ENCODE results near the gene MAP1S. TPM values are rescaled to one million over a fixed set of nuclear protein-coding genes. Genes with fewer than 3 reads are reported as not detected.
A peak's percentile ranks its signal among the peaks of the same experiment; 100 is the strongest.

The MAP1S gene
- polyA plus RNA-seq, 12 donors, result 16.7 to 70.3 (median 28.2) TPM; not detected in 1

DNA sequence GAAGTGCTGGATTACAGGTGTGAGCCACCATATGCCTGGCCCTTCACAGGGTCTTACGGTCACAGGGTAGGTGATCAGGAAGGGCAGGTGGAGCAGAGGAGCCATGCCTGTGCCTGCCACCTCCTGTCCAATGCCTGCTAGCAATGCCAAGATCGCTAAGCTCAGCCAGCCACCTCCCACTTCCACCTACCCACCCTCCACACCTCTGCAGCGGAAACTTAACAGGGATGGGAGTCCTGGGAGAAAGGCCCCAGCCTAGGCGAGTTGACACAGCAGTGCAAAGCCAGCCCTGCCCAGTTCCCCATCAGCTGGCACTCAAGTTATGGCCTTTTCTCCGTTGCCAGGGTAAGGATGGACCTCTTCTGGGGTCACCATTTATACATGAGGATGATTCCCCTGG lies 16.1 kb downstream of the MAP1S start:
- DNase-seq, result no peak

DNA sequence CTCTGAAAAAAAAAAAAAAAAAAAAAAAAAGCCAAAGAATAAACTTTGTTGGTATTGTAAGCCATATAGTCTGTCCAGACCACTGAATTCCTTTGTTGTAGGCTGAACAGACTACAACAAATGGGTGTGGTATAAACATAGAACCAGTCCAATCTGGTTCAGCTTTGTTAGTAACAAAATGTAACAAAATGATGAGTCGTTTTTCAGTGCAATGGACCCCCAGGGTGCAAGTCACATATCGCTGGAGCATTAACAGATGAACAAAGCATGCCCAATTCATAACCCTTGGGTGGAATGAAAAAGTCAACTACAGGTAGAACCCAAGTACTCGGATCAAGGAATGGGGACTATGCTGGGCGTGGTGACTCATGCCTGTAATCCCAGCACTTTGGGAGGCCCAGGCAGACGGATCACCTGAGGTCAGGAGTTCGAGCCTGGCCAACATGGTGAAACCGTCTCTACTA lies 18.4 kb downstream of the MAP1S start:
- no peak for DNase-seq

DNA sequence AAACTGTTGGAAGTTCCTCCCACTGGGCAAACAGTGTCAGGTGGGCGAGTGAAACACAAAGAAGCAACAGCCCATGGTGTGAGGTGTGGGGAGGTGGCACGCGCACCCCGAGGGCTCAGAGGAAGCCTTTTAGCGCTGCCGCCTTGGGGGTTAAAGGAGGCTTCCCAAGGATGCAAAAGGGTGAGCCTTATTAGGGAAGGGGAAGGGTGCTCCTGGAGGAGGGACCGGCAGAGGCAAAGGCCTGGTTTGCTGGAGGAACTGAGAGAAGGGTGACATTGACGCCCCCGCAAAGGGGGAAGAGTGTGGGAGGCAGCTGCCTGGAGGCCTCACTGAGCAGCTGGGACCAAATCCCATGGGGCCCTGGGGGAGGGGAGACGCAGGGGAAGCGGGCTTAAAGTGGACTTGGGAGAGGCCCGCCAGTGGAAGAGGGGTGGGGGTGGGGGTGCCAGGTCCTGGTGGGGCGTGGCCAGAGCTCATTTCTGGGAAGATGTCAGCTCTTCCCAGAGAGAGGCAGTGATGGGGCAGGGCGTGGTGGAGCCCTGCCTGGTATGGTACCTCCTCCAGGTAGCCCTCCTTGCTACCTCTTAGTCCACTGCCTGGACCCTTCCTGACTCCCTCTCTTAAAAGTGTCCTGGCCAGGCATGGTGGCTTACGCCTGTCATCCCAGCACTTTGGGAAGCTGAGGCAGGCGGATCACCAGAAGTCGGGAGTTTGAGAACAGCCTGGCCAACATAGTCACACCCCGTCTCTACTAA lies 20.0 kb downstream of the MAP1S start:
- DNase-seq, result no peak

DNA sequence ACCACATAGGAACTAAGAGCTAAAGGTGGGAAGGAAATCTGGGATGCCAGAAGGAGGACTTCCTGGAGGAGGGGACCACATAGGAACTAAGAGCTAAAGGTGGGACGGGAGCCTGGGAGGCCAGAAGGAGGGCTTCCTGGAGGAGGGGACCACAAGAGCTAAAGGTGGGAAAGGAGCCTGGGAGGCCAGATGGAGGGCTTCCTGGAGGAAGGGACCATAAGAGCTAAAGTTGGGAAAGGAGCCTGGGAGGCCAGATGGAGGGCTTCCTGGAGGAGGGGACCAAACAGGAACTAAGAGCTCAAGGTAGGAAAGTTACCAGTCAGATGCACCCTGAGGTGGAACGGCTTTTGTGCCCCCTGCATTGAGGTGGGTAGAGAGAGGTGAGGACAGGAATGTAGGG lies 22.2 kb downstream of the MAP1S start:
- DNase-seq, result no peak

DNA sequence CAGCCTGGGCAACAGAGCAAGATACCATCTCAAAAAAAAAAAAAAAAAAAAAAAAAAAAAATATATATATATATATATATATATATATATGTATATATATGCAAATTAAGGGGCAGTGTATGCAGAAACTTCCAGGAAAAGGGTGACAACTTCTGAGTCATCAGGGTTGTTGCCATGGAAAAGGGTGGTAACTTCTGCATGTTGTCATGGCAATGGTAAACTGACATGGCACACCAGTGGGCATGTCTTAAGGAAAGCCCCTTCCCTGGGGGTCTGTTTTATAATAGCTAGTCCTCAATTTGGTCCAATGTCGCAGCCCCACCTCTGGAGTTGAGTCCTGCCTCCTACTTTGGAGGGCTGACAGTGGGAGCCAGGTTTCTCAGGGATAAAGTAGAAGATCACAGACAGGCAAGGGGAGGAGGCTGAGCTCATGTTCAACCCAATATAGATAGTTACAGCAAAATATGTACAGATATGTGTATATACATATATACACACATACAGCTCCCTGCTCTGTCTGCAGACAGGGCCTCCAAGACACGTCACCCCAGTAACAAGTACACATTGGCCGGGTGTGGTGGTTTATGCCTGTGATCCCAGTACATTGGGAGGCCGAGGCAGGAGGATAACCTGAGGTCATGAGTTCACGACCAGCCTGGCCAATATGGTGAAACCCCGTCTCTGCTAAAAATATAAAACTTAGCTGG lies 24.7 kb downstream of the MAP1S start:
- no peak for DNase-seq

DNA sequence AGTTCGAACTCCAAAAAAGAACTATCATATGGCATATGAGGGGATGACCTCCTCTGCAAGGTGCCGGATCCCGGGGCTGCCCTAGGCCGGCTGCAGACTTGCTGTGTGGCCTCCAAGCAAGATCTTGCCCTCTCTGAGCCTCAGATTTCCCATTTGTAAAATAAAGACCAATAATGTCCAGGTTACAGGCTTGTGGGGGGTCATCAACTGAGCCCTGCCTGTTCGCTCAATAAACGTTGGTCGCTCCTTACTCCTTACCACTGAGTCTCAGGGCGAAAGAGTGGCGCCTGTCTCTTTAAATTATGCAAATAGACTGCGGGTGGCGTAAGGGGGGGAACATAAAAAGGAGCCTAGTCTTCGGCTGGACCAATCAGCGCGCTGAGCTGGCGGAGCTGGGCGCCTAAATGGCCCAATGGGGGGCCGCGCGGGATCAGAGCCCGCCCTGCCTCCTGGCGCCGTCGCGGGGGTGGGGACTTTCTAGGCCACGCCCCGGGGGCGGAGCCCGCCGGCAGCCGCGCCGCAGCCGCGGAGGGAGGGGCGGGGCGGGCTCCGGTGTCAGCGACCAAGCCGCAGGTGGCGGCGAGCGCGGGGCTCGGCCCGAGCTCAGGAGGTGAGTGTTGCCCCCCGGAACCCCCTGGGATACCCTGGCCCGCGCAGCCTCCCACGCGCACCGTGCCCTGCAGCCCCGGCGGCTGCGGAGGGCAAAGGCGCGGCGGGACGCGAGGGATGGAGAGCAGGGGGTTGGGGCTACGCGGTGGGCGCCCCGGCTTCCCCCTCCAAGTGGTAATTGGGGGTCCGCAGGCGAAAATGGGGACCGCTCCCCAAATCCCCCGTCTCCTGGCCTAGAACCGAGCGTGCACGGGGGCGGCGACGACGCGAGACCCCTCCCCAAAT lies 28.2 kb downstream of the MAP1S start:
- peak; percentile 85 for DNase-seq

DNA sequence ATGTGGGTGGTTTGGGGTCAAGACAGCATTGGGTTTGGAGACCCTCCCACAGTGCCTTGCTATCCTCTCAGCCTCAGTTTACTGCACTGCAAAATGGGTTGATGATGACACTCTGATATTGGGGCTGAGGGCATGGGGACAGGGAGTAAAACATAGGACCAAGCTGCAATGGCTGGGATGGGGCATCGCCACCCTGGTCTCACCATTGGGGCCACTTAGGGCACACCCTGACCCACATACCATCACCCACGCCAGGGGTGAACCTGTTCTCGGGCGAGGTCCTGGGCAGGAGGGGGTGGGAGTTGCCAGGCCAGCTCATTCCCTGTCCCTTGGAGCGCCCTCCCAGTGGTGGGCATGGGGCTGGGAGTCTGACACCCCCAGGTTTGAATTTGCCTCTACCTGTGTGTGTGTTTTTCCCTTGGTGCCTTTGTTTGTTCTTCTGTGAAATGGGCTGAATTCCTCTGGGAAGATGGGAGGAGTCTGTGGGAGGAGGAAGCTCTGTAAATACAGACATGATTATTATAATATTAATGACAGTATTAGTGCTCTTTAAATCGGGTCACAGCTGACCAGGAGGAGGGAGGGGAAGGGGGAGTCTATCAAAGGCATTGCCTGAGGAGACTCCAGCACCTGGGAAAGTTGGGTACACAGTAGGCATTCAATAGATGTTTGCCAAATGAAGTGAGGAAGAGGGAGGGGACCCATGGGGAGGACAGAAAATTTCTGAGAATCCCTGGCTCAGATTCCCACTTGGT lies 29.8 kb downstream of the MAP1S start:
- DNase-seq, result no peak

DNA sequence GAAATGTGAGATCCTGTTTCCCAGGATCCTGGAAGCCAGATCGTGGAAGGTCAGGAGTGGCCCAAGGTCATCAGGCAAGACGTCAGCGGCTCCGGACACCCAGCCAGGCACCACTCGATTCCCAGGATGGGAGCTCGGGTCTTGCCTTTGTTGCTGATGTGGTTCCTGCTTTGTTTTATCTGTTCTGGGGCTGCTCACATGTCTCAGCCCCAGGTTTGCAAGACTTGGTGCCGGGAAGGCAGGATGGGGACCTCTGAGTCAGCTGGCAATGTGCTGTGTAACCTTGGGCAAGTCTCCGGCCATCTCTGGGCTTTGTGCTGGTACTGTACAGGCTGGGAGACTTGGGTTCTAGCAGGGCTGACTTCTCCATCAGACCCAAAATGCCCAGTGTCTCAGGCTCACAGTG lies 30.6 kb downstream of the MAP1S start:
- DNase-seq, result no peak

DNA sequence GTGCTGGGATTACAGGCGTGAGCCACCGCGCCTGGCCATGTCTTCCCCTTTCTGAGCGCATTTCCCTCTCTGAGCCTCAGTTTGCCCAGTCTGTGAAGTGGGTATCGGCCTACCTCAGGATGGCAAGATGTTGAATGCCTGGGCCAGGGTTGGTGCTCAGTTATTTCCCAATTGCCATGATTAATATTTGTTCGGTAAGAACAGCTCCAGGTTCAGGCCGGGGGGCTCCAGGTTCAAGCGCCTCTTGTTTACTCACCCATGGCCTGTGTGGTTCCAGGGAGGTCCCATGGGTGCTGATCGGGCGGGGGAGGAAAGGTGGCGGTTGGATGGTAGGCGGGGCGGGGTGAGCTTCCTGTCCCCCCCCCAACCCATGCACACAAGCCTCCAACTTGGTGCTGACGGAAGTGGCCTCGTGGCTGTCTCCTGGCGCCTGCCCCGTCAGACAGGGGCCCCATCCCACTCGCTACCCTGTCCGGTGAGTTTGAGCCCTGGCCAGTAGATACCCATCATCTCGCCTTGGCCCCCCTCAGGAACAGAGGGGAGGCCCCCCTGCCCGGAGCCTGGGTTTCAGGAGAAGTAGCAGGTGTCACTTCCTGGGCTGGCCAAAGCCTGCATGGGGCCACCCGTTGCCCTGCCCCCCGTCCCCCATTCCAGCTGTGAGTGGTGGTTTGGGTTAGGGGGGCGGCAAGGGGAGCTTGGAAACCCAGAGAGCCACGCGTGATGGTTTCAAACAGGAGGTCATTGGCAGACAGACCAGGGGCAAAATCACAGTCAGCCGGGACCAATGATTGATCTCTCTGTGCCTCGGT lies 32.0 kb downstream of the MAP1S start, which contains the start of gene FCHO1:
Gene FCHO1, plus strand, starts transcription at position 375 of the 809 bp plus-strand sequence. CDS start 3,688 bp downstream, outside the sequence.
- DNase-seq, result no peak

DNA sequence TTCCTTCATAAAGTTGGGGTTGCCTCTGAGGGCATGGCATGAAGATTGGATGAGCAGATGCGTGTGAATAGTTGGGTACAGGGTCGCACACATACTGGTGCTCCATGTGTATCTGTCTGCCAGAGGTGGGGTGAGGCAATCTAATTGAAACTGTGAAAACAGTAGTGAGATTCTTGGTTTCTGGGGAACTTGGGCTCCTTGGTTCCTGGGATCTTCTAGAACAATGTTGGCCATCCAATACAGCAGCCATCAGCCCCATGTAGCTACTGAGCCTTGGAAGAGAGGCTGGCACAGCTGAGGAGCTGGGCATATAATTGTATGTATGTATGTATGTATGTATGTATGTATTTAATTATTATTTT lies 32.6 kb downstream of the MAP1S start:
- no peak for DNase-seq

DNA sequence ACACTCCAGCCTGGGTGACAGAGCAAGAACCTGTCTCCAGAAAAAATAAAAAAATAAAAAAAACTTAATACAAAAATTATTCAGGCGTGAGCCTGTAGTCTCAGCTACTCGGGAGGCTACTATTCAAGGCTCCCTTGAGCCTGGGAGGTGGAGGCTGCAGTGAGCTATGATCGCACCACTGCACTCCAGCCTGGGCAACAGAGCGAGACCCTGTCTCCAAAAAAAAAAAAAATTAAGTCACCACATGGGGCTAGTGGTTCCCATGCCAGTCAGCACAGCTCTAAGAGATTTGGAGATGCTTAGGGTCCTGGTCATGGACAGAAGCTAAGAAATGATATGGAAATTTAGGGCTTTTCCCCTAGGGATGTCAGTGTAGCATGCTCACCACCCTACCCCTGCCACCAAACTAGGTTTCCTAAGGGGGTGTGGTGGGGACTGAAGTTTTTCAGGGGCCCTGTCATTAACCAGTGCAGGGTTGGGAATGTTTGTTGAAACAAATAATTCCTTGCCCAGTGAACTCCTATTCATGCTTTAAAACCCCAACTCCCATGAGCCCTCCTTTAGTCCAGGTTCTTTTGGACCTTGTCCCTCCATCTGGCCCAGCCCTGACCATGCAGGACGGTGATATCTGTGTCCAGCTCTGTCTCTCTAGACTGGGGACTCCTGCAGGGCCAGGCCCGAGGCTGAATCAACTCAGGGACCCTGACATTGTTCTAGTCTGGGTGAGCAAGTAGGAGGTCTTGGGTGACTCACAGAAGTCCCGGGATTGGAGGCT lies 33.8 kb downstream of the MAP1S start:
- DNase-seq, result no peak

DNA sequence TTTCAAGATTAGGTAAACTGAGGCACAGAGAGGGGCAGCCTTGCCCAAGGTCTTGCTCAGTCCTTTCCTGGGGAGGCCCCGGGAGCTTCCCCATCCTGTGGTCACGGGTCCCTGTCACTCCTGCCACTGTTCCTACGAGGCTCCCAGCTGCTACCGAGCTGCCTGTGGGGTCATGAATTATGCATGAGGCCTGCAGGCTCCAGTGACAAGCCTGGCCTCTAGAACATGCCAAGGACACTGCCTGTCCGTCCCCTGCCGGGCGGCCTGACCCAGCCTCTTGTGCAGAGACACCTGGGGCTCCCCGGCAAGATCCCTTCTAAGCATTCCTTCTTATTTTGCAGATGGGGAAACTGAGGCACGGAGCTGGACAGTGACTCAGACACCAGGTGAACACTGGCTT lies 34.7 kb downstream of the MAP1S start:
- no peak for DNase-seq

DNA sequence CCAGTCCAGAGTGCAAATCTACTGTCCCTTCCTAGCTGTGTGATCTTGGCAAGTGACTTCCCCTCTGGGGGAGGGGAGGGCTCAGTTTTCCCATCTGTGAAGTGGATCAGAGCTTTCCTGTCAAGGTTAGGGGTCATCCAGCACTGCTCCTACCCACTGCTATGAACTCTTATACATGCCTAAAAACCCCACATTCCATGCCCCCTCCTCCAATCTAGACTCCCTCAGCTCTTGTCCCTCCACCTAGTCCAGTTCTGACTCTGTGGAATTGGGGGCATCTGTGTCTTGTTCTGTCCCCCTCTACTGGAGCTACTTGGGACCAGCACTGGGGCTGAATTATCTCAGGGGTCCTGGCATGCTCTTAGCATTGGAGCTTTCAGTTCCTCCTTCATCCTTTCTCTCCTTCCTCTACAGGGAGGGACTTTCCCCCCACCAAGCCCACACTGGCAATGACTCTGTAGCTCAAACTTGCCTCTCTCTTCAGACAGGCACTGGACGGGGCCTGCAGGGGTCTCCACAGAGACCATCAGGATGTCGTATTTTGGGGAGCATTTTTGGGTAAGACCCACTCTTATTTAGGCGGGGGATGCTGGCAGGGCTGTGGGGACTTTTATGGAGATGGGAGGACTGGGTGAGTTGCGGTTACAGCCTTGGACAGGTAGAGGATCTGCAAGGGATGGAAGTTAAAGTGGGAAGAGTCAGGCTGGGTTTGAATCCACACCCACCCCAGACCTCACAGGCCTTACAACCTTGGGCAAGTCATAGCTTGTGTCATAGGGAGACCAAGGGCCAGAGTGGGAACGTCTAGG lies 35.6 kb downstream of the MAP1S start:
- no peak for DNase-seq

DNA sequence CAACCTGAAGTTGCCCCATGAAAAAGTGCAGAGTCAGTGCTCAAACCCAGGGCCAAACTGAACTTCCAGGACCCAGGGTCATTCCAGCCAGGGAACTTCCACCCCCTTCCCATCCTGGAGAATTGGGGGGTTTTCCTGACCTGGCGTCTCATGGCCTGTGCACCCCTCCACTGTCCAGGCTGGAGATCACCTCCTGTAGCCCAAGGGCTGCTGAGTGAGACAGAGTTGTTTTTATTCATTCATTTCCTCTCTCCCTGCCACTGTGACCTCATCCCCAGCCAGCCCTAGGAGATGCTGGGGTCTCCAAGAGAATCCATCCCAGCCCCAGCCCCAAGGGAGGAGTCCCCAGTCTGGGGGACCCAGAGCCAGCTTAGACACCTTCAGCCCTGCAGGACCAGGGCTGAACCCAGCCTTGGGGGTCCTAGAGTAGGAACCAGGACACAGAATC lies 36.2 kb downstream of the MAP1S start:
- no peak for DNase-seq

DNA sequence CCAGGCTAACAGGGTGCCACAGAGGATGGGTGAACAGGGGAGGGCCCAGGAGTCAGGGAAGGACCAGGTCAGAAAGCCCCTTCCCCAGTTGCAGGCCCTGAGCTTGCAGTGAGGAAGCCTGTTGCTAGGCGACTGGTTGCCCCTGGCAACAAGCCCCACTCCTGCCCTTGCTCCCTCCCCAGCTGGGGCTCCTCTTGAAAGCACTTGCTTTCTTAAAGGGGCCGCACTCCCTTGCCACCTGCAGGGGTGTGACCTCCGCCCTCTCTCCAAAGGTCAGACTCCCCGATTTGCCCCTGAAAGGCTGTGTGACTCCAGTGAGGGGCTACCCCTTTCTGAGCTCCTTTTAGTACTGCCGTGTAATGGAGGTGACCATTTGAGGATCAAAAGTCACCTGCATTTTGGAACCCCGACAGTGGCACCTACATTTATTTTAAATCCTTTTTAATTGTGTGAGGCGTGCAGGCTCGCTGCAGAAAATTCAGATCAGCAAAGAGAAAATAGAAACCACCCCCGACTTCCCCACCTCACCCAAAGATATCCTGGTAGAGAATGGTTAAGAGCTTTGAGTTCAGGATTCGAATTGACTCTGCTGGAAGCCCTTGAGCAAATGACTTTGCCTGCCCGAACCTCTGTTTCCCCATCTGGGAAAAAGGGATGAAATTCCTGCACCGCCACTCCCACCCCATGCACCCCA lies 36.8 kb downstream of the MAP1S start:
- DNase-seq, result no peak

DNA sequence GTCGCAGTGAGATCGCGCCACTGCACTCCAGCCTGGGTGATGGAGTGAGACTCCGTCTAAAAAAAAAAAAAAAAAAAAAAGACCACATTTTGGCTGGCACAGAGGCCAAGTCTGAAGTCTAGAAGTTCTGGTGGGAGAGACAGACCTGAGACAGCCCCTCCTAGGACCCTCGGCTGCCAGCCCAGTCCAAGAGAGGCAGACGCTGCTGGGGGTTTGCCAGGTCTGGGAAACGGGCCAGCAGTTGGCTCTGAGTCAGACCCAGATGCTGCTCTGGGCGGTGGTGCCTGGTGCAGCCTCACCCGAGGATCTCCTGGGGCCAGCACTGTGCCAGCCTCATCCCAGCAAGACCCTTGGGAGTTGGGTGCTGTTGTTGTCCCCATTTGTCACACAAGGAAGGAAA lies 37.8 kb downstream of the MAP1S start:
- no peak for DNase-seq

DNA sequence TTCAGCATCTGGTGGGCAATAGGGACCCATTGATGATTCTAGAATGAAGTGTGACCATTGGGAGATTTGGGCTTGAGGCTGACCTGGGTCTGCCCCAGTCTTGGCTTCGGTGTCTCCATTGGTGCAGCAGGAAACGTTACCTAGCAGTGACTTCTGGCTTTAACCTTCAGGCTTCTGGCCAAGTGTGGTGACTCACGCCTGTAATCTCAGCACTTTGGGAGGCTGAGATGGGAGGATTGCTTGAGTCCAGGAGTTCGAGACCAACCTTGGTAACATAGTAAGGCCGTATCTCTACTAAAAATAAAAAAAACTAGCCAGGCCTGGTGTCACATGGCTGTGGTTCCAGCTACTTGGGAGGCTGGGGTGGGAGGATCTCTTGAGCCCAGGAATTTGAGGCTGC lies 39.2 kb downstream of the MAP1S start:
- no peak for DNase-seq

DNA sequence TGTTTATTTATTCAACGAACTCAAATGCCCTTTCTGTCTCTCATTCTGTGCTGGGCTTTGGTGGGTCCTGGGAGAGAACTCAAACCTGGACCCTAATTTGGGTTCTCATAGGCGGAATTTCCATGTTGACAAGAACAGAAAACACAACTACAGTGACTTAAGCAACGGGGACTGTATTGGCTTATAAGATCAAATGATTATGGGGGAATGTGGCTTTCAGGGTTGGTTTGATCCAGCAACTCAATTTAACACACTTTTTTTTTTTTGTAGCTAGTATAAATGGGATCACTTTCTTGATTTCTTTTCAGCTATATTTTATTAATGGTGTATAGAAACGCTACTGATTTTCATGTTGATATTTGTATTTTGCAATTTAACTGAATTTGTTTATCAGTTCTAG lies 41.9 kb downstream of the MAP1S start:
- DNase-seq, result no peak

Measured in muscle of arm (tissue), 12 donors.